ENCODE data around the gene RNF113B.
A peak's percentile ranks its signal among the peaks of the same experiment; 100 is the strongest.

RNF113B gene

GRCh38 chr13:98173431-98174152 is 3.5 kb downstream of the RNF113B start:
- DNase-seq: no peak

- DNase-seq: no peak
These were observed 4.3 kb downstream of the RNF113B start for GRCh38 chr13:98172590-98173422.

- no peak for DNase-seq
These were observed 5.0 kb downstream of the RNF113B start for GRCh38 chr13:98171900-98172589.

GRCh38 chr13:98169331-98169730 is 7.7 kb downstream of the RNF113B start:
- no peak for DNase-seq

- no peak for DNase-seq
These were observed 14.1 kb downstream of the RNF113B start for GRCh38 chr13:98162935-98163334.

- DNase-seq: no peak
These were observed 18.7 kb downstream of the RNF113B start for GRCh38 chr13:98158172-98158899.

- DNase-seq: no peak
These were observed 19.5 kb downstream of the RNF113B start for GRCh38 chr13:98157609-98158008.

- DNase-seq: no peak
These were observed 19.9 kb downstream of the RNF113B start for GRCh38 chr13:98157188-98157587.

- DNase-seq: no peak
These were observed 20.8 kb downstream of the RNF113B start for GRCh38 chr13:98156259-98156658.

GRCh38 chr13:98155475-98156109 is 21.5 kb downstream of the RNF113B start:
- DNase-seq: no peak

GRCh38 chr13:98150832-98151479 is 26.1 kb downstream of the RNF113B start:
- DNase-seq: no peak

- DNase-seq: no peak
These were observed 29.5 kb downstream of the RNF113B start for GRCh38 chr13:98147521-98147920.

- no peak for DNase-seq
These were observed 32.2 kb downstream of the RNF113B start for GRCh38 chr13:98144801-98145350.

- no peak for DNase-seq
These were observed 32.9 kb downstream of the RNF113B start for GRCh38 chr13:98144027-98144741.

- no peak for DNase-seq
These were observed 33.5 kb downstream of the RNF113B start for GRCh38 chr13:98143601-98144026.

- no peak for DNase-seq
These were observed 33.9 kb downstream of the RNF113B start for GRCh38 chr13:98143157-98143553.

GRCh38 chr13:98142380-98143156 is 34.5 kb downstream of the RNF113B start, which contains the start of gene FARP1:
Gene FARP1 (plus strand): TSS chr13:98143094. CDS start chr13:98213243, 70,149 bp downstream.
- DNase-seq: peak; percentile 20

GRCh38 chr13:98141509-98142379 is 35.3 kb downstream of the RNF113B start:
- no peak for DNase-seq

GRCh38 chr13:98141091-98141490 is 36.0 kb downstream of the RNF113B start:
- no peak for DNase-seq
